Endothelial cell of umbilical vein (primary cell): ENCODE measurements around the gene TBCD.

Experiments
- CTCF ChIP-seq, 2 donors: IDR thresholded peaks; 1 replicate in 1 of 2; 2 replicates in 1 of 2; pipeline ENCODE4 v1.5.1; 2011; ENCODE audit warnings: low read length in 2 of 2, mild to moderate bottlenecking in 2 of 2, moderate library complexity in 2 of 2, control low read depth in 1 of 2, inconsistent platforms in 1 of 2, low read depth in 1 of 2; ENCODE audit not compliant: insufficient read depth in 1 of 2; ENCODE audit errors: extremely low read depth in 1 of 2
- EZH2 ChIP-seq: IDR thresholded peaks from 2 replicates; pipeline ENCODE4 v1.6.1; 2012; ENCODE audit warnings: borderline replicate concordance, low read depth, mild to moderate bottlenecking, moderate library complexity, low read length, inconsistent platforms; ENCODE audit not compliant: severe bottlenecking
- MAX ChIP-seq: IDR thresholded peaks from 2 replicates; pipeline ENCODE4 v1.6.1; 2011; ENCODE audit not compliant: insufficient read depth, insufficient read length
- POLR2A ChIP-seq: IDR thresholded peaks from 2 replicates; pipeline ENCODE4 v1.6.1; 2012; ENCODE audit warnings: low read depth, mild to moderate bottlenecking, control low read depth, low read length
- POLR2AphosphoS5 ChIP-seq: IDR thresholded peaks from 2 replicates; pipeline ENCODE4 v1.6.1; 2012; ENCODE audit warnings: low read depth, mild to moderate bottlenecking, control low read depth, low read length, moderate library complexity; ENCODE audit not compliant: insufficient read depth

- TF ChIP-seq POLR2A (no peak), CTCF (IDR thresholded peaks at IDR 0.05; ENCODE audit: extremely low read depth in 1 of 2, insufficient read depth in 1 of 2, low read depth in 1 of 2, low read length in 2 of 2) (no peak), EZH2 (no peak), MAX (no peak), POLR2AphosphoS5 (no peak)
These were observed 86.7 kb downstream of the TBCD start for GRCh38 chr17:82838386-82839063.
